HFFc6 (cell line): ENCODE data around the gene FARP1. TPM values are rescaled to one million over a fixed set of nuclear protein-coding genes. Genes with fewer than 3 reads are reported as not detected.
"Not testable (repeated sequence)": the region's sequence is repeated elsewhere in the genome, so short reads cannot be mapped to it uniquely, and the experiment has no call there.

Source experiments
- DNase-seq: peaks from one replicate; pipeline ENCODE4 v3.0.0-alpha.2; 2018
- H3K27ac Mint-ChIP-seq: 2 replicates; pipeline ENCODE4 v1.8.0; 2020; ENCODE audit warnings: mild to moderate bottlenecking, mixed read lengths
- H3K27me3 Mint-ChIP-seq: 2 replicates; pipeline ENCODE4 v1.8.0; 2021; ENCODE audit warnings: mild to moderate bottlenecking, moderate library complexity, mixed read lengths; ENCODE audit not compliant: insufficient read depth
- H3K36me3 Mint-ChIP-seq: 2 replicates; pipeline ENCODE4 v1.8.0; 2021; ENCODE audit warnings: low read depth, mixed read lengths
- H3K4me1 Mint-ChIP-seq: 2 replicates; pipeline ENCODE4 v1.8.0; 2020; ENCODE audit warnings: low read depth, mixed read lengths
- H3K4me3 Mint-ChIP-seq: 2 replicates; pipeline ENCODE4 v1.8.0; 2020; ENCODE audit warnings: mild to moderate bottlenecking, moderate library complexity, mixed read lengths
- H3K9me3 Mint-ChIP-seq: 2 replicates; pipeline ENCODE4 v1.8.0; 2020; ENCODE audit warnings: mild to moderate bottlenecking, mixed read lengths
- CTCF ChIP-seq: fragments of 200-600 bp; sonication (generic); IDR thresholded peaks from 2 replicates; pipeline ENCODE4 v1.5.0; 2021; ENCODE audit warnings: antibody characterized with exemption, mild to moderate bottlenecking
- total RNA-seq, 6 experiments: library from RNA; stranded (reverse); fragmentation: NEBNext Ultra II Directional; extraction: Animal tissue kit (Norgen Biotek cat#: 25700); gene quantifications; 2 replicates in 1 of 6; 3 replicates in 5 of 6; pipeline ENCODE4 v1.2.3, GENCODE V29; 2021

FARP1 gene
- total RNA-seq, 6 experiments from 2014 or later: 140 to 181 (median 150) TPM

- peak overlapping the region; percentile 26; the same call in 1 of the 2 replicates for H3K27ac Mint-ChIP-seq
- TF ChIP-seq CTCF: no peak
- H3K4me3 Mint-ChIP-seq: no peak overlapping the region
- H3K27me3 Mint-ChIP-seq: peaks cover 3% of the 10 kb centered on the region; the same call in 1 of the 2 replicates
- H3K9me3 Mint-ChIP-seq: peaks cover 6% of the 10 kb centered on the region; the same call in 1 of the 2 replicates
- peaks cover 53% of the 10 kb centered on the region for H3K36me3 Mint-ChIP-seq
- peaks cover 52% of the 10 kb centered on the region for H3K4me1 Mint-ChIP-seq
- DNase-seq: no peak
Observed at GRCh38 chr13:98225036-98225940, 82.4 kb downstream of the FARP1 start.

- DNase-seq: no peak
- Mint-ChIP-seq H3K27me3 (peaks cover 3% of the 10 kb centered on the region; the same call in 1 of the 2 replicates), H3K4me3 (no peak overlapping the region), H3K36me3 (peaks cover 53% of the 10 kb centered on the region), H3K27ac (no peak overlapping the region), H3K9me3 (peaks cover 6% of the 10 kb centered on the region; the same call in 1 of the 2 replicates), H3K4me1 (peaks cover 47% of the 10 kb centered on the region)
- no peak for TF ChIP-seq CTCF
Observed at GRCh38 chr13:98226496-98226895, 83.6 kb downstream of the FARP1 start.

- H3K4me1 Mint-ChIP-seq: peaks cover 50% of the 10 kb centered on the region
- H3K27ac Mint-ChIP-seq: peak overlapping the region; percentile 42
- DNase-seq: peak; percentile 78
- TF ChIP-seq CTCF: no peak
- peaks cover 3% of the 10 kb centered on the region; the same call in 1 of the 2 replicates for H3K27me3 Mint-ChIP-seq
- H3K4me3 Mint-ChIP-seq: peak overlapping the region; percentile 6
- peaks cover 44% of the 10 kb centered on the region for H3K36me3 Mint-ChIP-seq
- peaks cover 6% of the 10 kb centered on the region; the same call in 1 of the 2 replicates for H3K9me3 Mint-ChIP-seq
Observed at GRCh38 chr13:98228661-98229341, 85.9 kb downstream of the FARP1 start.

DNA sequence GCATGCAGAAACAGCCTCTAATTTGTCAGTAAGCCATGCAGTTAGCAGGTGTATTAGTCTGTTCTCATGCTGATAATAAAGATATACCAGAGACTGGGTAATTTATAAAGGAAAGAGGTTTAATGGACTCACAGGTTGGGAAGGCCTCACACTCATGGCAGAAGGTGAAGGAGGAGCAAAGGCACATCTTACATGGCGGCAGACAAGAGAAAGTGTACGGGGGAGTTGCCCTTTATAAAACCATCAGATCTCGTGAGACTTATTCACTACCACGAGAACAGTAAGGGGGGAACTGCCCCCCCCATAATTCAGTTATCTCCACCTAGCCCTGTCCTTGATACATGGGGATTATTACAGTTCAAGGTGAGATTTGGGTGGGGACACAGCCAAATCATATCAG is 87.9 kb downstream of the FARP1 start:
- H3K27ac Mint-ChIP-seq, H3K9me3 Mint-ChIP-seq, H3K4me3 Mint-ChIP-seq, DNase-seq, H3K27me3 Mint-ChIP-seq: not testable (repeated sequence)
- peaks cover 50% of the 10 kb centered on the region for H3K4me1 Mint-ChIP-seq
- peaks cover 32% of the 10 kb centered on the region for H3K36me3 Mint-ChIP-seq

GRCh38 chr13:98232456-98232855 is 89.6 kb downstream of the FARP1 start:
- TF ChIP-seq CTCF: no peak
- no peak for DNase-seq
- peaks cover 15% of the 10 kb centered on the region for H3K36me3 Mint-ChIP-seq
- H3K4me3 Mint-ChIP-seq: peak overlapping the region; percentile 45; the same call in 1 of the 2 replicates
- 0 out of 2 replicates have a peak, but pooled peaks cover 2% of the 10 kb centered on the region for H3K27me3 Mint-ChIP-seq
- H3K4me1 Mint-ChIP-seq: peaks cover 48% of the 10 kb centered on the region
- H3K9me3 Mint-ChIP-seq: peaks cover 5% of the 10 kb centered on the region; the same call in 1 of the 2 replicates
- H3K27ac Mint-ChIP-seq: peak overlapping the region; percentile 45; the same call in 1 of the 2 replicates
